Endothelial cell of umbilical vein (primary cell): ENCODE data around the gene SEC14L1. TPM values are rescaled to one million over a fixed set of nuclear protein-coding genes. Genes with fewer than 3 reads are reported as not detected.

Experiments used
- BruUV-seq: library from RNA; stranded (reverse); fragments of 400-500 nt; replicated peaks from 2 replicates; lab custom pipeline; 2021; lab: Mats Ljungman, UMichigan
- CTCF ChIA-PET: fragments of 300-600, 350-600 bp; sonication (Branson Sonifier 250); formaldehyde crosslinking; loops from one replicate; lab custom pipeline; 2021; ENCODE audit warnings: antibody characterized with exemption, inconsistent platforms; lab: Charles Lee
- POLR2A ChIA-PET: fragments of 300-600, 350-600 bp; sonication (Branson Sonifier 250); formaldehyde crosslinking; loops from one replicate; lab custom pipeline; 2021; ENCODE audit warnings: antibody characterized with exemption, inconsistent platforms; lab: Charles Lee
- DNase-seq: peaks from one replicate; pipeline ENCODE4 v3.0.0-alpha.2; 2011; ENCODE audit warnings: low read depth, low spot score
- FAIRE-seq: peaks from 2 replicates; lab custom pipeline; 2011; peaks lifted over from hg19 to GRCh38; lab: Jason Lieb, UNC
- H2AFZ ChIP-seq: 2 replicates; pipeline ENCODE4 v1.6.0; 2012; ENCODE audit warnings: low read depth, low read length, control low read depth, inconsistent platforms
- H3K27ac ChIP-seq: 2 replicates; pipeline ENCODE4 v1.5.1; 2011; ENCODE audit warnings: low read depth, mild to moderate bottlenecking, control low read depth, low read length, moderate library complexity; ENCODE audit not compliant: insufficient read depth
- H3K27me3 ChIP-seq, 2 experiments: 2 replicates each; pipeline versions ENCODE4 v1.6.0 to v1.6.1; 2011; ENCODE audit warnings: low read length in 2 of 2, mixed read lengths in 1 of 2; ENCODE audit not compliant: control insufficient read depth in 2 of 2, insufficient read depth in 2 of 2
- H3K36me3 ChIP-seq, 2 experiments: 2 replicates in 1 of 2; 3 replicates in 1 of 2; pipeline ENCODE4 v1.5.1; 2011; ENCODE audit warnings: low read length in 2 of 2, mild to moderate bottlenecking in 1 of 2, moderate library complexity in 1 of 2; ENCODE audit not compliant: control insufficient read depth in 2 of 2, insufficient read depth in 2 of 2; ENCODE audit errors: extremely low read depth in 1 of 2
- H3K4me1 ChIP-seq: 3 replicates; pipeline ENCODE4 v1.5.1; 2011; ENCODE audit warnings: mild to moderate bottlenecking, low read length; ENCODE audit not compliant: control insufficient read depth, insufficient read depth; ENCODE audit errors: extremely low read depth
- H3K4me2 ChIP-seq: 2 replicates; pipeline ENCODE4 v1.6.1; 2011; ENCODE audit warnings: low read length, control low read depth, mixed read lengths; ENCODE audit not compliant: insufficient read depth
- H3K4me3 ChIP-seq, 3 experiments: fragments of 200-600 bp in 1 of 3; sonication (generic), shearing (Covaris generic) in 1 of 3; replicated peaks in 1 of 3; 2 replicates each; pipeline ENCODE4 v1.5.1; 2011 to 2016; ENCODE audit warnings: control low read depth in 3 of 3, low read length in 3 of 3, mild to moderate bottlenecking in 2 of 3, inconsistent platforms in 1 of 3, low read depth in 1 of 3, moderate library complexity in 1 of 3; ENCODE audit not compliant: insufficient read depth in 1 of 3
- H3K79me2 ChIP-seq: 2 replicates; pipeline ENCODE4 v1.6.0; 2012; ENCODE audit warnings: low read length, inconsistent platforms; ENCODE audit not compliant: control insufficient read depth, insufficient read depth
- H3K9ac ChIP-seq: replicated peaks from 2 replicates; pipeline ENCODE3; 2011; ENCODE audit warnings: low read length, control low read depth; ENCODE audit not compliant: insufficient read depth; ENCODE audit errors: extremely low read depth
- H3K9me1 ChIP-seq: replicated peaks from 3 replicates; pipeline ENCODE4 v1.6.0; 2011; ENCODE audit warnings: mild to moderate bottlenecking, low read length; ENCODE audit not compliant: control insufficient read depth, insufficient read depth; ENCODE audit errors: extremely low read depth
- H3K9me3 ChIP-seq: replicated peaks from 2 replicates; pipeline ENCODE4 v1.5.1; 2012; ENCODE audit warnings: low read length, inconsistent platforms; ENCODE audit not compliant: control insufficient read depth, insufficient read depth
- H4K20me1 ChIP-seq: replicated peaks from 2 replicates; pipeline ENCODE3; 2011; ENCODE audit warnings: mild to moderate bottlenecking, low read length; ENCODE audit not compliant: control insufficient read depth, insufficient read depth; ENCODE audit errors: extremely low read depth
- FOS ChIP-seq: IDR thresholded peaks from 2 replicates; pipeline ENCODE4 v1.6.1; 2011; ENCODE audit warnings: mild to moderate bottlenecking, low read length, moderate library complexity, borderline replicate concordance; ENCODE audit not compliant: insufficient read depth
- GATA2 ChIP-seq: IDR thresholded peaks from 2 replicates; pipeline ENCODE4 v1.7.0; 2011; ENCODE audit warnings: low read depth, mild to moderate bottlenecking, moderate library complexity, mixed read lengths, low read length; ENCODE audit not compliant: insufficient read length, insufficient read depth
- JUN ChIP-seq: IDR thresholded peaks from 2 replicates; pipeline ENCODE4 v1.6.1; 2011; ENCODE audit warnings: borderline replicate concordance, low read depth; ENCODE audit not compliant: insufficient read length, insufficient read depth
- MYC ChIP-seq: IDR thresholded peaks from one replicate; pipeline ENCODE4 v1.6.1; 2011; ENCODE audit warnings: mild to moderate bottlenecking, low read depth, low read length
- POLR2A ChIP-seq: IDR thresholded peaks from 2 replicates; pipeline ENCODE4 v1.6.1; 2012; ENCODE audit warnings: low read depth, mild to moderate bottlenecking, control low read depth, low read length
- POLR2AphosphoS5 ChIP-seq: IDR thresholded peaks from 2 replicates; pipeline ENCODE4 v1.6.1; 2012; ENCODE audit warnings: low read depth, mild to moderate bottlenecking, control low read depth, low read length, moderate library complexity; ENCODE audit not compliant: insufficient read depth
- dilution Hi-C: fragments of 300-500 bp; cut with MboI; formaldehyde crosslinking; loops from one replicate; pipeline ENCODE4 v1.15.0; 2019; ENCODE audit warnings: low sequenced_read_pairs; ENCODE audit not compliant: extremely low pct_ligation_motif_present
- intact Hi-C: fragments of 100-400 bp; cut with micrococcal nuclease; formaldehyde crosslinking; loops from one replicate; pipeline ENCODE4 v1.10.0; 2022
- polyA plus RNA-seq, 4 experiments: library from polyadenylated mRNA; depleted of rRNA in 3 of 4; stranded (reverse) in 3 of 4; unstranded in 1 of 4; fragments of >200 nt; gene quantifications; 2 replicates each; pipeline versions ENCODE4 v1.2.1 to v1.2.3, GENCODE V29; 2011 to 2012; ENCODE audit warnings: missing spikeins in 1 of 4
- total RNA-seq: library from RNA; stranded (reverse); gene quantifications from 2 replicates; pipeline ENCODE4 v1.2.3, GENCODE V29; 2021
- TF ChIP-seq, protein P1 (sequence below), 2 donors: IDR thresholded peaks; 1 replicate in 1 of 2; 2 replicates in 1 of 2; pipeline ENCODE4 v1.5.1; 2011; ENCODE audit warnings: low read length in 2 of 2, mild to moderate bottlenecking in 2 of 2, moderate library complexity in 2 of 2, control low read depth in 1 of 2, inconsistent platforms in 1 of 2, low read depth in 1 of 2; ENCODE audit not compliant: insufficient read depth in 1 of 2; ENCODE audit errors: extremely low read depth in 1 of 2

The SEC14L1 gene
- total and polyA plus RNA-seq, 2 donors (not counting 3 experiments of a cell fraction or from before 2014, with no cell fraction given): 215 to 631 TPM

DNA sequence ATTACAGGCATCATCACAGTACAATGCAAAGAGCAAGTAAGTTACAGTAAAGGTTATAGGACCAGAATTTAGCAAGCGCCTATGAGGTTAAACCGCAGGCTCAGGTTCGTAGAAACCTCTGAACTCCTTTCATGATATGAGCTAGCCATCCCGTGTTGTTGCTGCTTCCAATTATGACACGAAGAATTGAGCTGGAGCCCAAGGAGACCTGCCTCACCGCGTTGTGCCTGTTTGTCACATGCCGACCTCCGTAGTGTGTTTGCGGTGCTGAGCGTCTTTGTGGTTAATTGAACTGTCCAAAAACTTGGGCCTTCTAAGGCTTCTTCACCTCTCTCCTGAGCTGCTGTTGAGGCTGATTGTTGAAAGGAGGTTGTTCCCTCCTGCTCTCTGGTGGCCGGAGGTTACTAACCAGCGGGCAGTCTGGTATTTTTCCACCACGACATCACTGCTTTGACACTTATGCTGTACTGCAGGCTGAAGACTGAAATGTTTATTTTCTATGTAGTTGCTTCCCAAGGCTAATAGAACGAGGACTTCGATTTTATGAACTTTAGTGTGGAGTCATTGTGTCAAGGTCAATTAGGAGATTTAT, 67.5 kb downstream of the SEC14L1 start:
- FAIRE-seq: no peak
- intact Hi-C loops (loop anchor here (5.0 kb wide), 1 partner anchor 46 kb away; no protein-coding TSS in a partner anchor), dilution Hi-C loops (no loop called here)
- POLR2A ChIA-PET: no interaction called here
- H3K4me3 ChIP-seq: no peak overlapping the region
- no peak overlapping the region for H3K4me2 ChIP-seq
- H3K79me2 ChIP-seq: peaks cover 70% of the 10 kb centered on the region
- peak overlapping the region; percentile 91 for H3K27ac ChIP-seq
- H3K36me3 ChIP-seq: peaks cover 61 to 67% of the 10 kb centered on the region in 2 experiments
- H4K20me1 ChIP-seq: no peaks in the 10 kb centered on the region
- no peaks in the 10 kb centered on the region for H3K9me3 ChIP-seq
- BruUV-seq: no TSS peak
- H3K9ac ChIP-seq: peak overlapping the region; percentile 33
- peaks cover 58% of the 10 kb centered on the region for H3K4me1 ChIP-seq
- peak; percentile 78 for DNase-seq
- CTCF ChIA-PET: interaction anchor here (0.7 to 3.4 kb wide), 9 partner anchors 23 to 122 kb away, joined by 3 to 16 read pairs (median 3); no protein-coding TSS in a partner anchor
- no peaks in the 10 kb centered on the region for H3K9me1 ChIP-seq
- TF ChIP-seq GATA2: no peak
- peak; percentile 42 for TF ChIP-seq POLR2A
- TF ChIP-seq, protein P1, sequence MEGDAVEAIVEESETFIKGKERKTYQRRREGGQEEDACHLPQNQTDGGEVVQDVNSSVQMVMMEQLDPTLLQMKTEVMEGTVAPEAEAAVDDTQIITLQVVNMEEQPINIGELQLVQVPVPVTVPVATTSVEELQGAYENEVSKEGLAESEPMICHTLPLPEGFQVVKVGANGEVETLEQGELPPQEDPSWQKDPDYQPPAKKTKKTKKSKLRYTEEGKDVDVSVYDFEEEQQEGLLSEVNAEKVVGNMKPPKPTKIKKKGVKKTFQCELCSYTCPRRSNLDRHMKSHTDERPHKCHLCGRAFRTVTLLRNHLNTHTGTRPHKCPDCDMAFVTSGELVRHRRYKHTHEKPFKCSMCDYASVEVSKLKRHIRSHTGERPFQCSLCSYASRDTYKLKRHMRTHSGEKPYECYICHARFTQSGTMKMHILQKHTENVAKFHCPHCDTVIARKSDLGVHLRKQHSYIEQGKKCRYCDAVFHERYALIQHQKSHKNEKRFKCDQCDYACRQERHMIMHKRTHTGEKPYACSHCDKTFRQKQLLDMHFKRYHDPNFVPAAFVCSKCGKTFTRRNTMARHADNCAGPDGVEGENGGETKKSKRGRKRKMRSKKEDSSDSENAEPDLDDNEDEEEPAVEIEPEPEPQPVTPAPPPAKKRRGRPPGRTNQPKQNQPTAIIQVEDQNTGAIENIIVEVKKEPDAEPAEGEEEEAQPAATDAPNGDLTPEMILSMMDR (IDR thresholded peaks at IDR 0.05; ENCODE audit: extremely low read depth in 1 of 2, insufficient read depth in 1 of 2, low read depth in 1 of 2, low read length in 2 of 2): peak in 1 of 2 donors; percentile 49
- TF ChIP-seq JUN: no peak
- no peaks in the 10 kb centered on the region for H3K27me3 ChIP-seq
- no peak overlapping the region for H2AFZ ChIP-seq

DNA sequence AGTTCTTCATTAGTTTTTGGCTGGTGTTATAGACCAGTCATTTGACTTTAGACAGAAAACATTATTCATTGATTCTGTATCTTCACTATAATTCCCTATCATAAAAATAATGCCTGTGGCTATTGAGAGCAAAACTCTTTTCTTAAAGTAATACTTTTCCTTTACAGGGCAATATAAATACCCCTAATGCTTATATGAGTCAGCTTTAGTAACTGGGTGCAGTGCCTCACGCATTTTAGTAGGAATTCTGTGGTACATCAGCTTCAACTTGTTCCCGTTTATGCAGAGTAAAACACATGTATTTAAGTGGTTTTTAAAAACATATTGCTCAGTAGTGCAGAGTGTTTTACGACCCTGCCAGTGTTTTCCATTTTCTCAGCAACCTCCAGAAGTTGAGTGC, 68.1 kb downstream of the SEC14L1 start:
- H3K9me3 ChIP-seq: no peaks in the 10 kb centered on the region
- peaks cover 72% of the 10 kb centered on the region for H3K79me2 ChIP-seq
- POLR2A ChIA-PET: no interaction called here
- FAIRE-seq: no peak
- no peaks in the 10 kb centered on the region for H3K27me3 ChIP-seq
- H4K20me1 ChIP-seq: no peaks in the 10 kb centered on the region
- intact Hi-C loops (loop anchor here (5.0 kb wide), 1 partner anchor 47 kb away; no protein-coding TSS in a partner anchor), dilution Hi-C loops (no loop called here)
- no peak overlapping the region for H3K4me2 ChIP-seq
- DNase-seq: no peak
- H3K9ac ChIP-seq: no peak overlapping the region
- CTCF ChIA-PET: interaction anchor here (0.9 to 3.4 kb wide), 5 partner anchors 99 to 123 kb away, joined by 3 to 16 read pairs (median 9); no protein-coding TSS in a partner anchor
- peaks cover 62 to 68% of the 10 kb centered on the region in 2 experiments for H3K36me3 ChIP-seq
- H3K27ac ChIP-seq: peak overlapping the region; percentile 91
- no peak overlapping the region for H2AFZ ChIP-seq
- BruUV-seq: no TSS peak
- peaks cover 54% of the 10 kb centered on the region for H3K4me1 ChIP-seq
- no peak overlapping the region for H3K4me3 ChIP-seq
- no peaks in the 10 kb centered on the region for H3K9me1 ChIP-seq
- no peak for TF ChIP-seq JUN
- no peak for TF ChIP-seq FOS
- no peak for TF ChIP-seq POLR2AphosphoS5
- TF ChIP-seq MYC: no peak
